ENCODE results near the gene HES7. TPM values are rescaled to one million over a fixed set of nuclear protein-coding genes. Genes with fewer than 3 reads are reported as not detected.

HES7 gene
- total and polyA plus RNA-seq, 9 of the 15 experiments (the other 6 are each of a cell fraction or from before 2014, with no cell fraction given), result 0.03 to 1.7 (median 0.14) TPM; not detected in 1

DNA sequence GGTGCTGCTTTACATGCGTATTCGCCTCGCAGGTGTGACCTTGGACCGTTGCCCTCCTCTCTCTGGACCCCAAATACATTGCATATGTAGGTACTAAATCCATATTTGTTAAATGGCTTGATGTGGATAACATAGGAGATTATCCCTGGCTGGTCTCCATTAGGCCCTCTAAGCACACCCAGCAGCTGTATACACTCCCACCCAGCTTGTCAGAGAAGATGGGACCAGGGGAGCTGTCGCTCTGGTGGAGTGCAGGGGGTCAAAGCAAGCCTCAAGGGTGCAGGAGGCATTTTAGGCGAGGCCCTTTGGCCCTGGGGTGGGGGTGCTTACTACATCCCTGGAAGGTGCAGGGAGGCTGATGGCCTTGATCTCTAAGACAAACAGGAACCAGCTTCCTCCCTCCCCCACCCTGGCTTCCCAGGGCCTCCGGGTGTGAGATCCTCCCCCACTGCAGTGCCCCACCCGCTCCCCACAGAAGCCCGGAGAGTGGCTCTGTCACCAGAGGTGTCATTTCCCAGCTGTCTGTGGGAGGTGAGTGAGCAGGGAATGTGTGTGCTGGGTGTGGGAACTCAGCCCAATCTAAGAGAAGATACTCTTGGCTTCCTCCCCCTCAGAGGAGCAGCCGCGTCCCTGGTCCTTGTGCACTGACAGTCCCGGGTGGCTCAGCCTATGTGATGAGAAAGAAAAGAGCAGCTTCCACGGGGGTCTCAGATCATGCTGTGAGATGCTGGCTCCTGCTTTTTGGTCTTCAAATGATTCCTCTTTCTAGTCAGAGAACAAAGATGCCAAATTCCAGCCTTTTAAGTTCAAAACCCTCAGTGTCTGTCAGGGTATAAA, 40.3 kb upstream of the HES7 start (continued):
- peak; percentile 42 for TF ChIP-seq CCNT2 (IDR thresholded peaks at IDR 0.05; ENCODE audit: borderline replicate concordance, extremely low read depth, insufficient read length, low read depth, low read length)
- TF ChIP-seq SMARCA4 (IDR thresholded peaks at IDR 0.05), result peak; percentile 60
- no peak for TF ChIP-seq MXI1 (IDR thresholded peaks at IDR 0.05; ENCODE audit: low read depth, low read length)
- no peak for TF ChIP-seq MAFG (tag; conservative IDR thresholded peaks at IDR 0.05)
- TF ChIP-seq MYBL2 (IDR thresholded peaks at IDR 0.05; ENCODE audit: low read depth), result no peak
- TF ChIP-seq MYBL2 (CRISPR knock-in tag; IDR thresholded peaks at IDR 0.05; ENCODE audit: borderline replicate concordance), result no peak
- no peak for TF ChIP-seq CBX3 (IDR thresholded peaks at IDR 0.05; ENCODE audit: borderline replicate concordance in 1 of 2, low read length in 2 of 2)
- no peak for TF ChIP-seq HDGF (IDR thresholded peaks at IDR 0.05)
- no peak for TF ChIP-seq HNRNPLL (IDR thresholded peaks at IDR 0.05; ENCODE audit: low read depth, low read length, poor library complexity, severe bottlenecking)
- TF ChIP-seq BRCA1 (IDR thresholded peaks at IDR 0.05), result no peak
- TF ChIP-seq BRCA1 (CRISPR knock-in tag; IDR thresholded peaks at IDR 0.05), result no peak
- TF ChIP-seq MYC (IDR thresholded peaks at IDR 0.05; ENCODE audit: low read depth, low read length), result peak; percentile 48; the same call in 1 of the 2 replicates
- TF ChIP-seq MYC (CRISPR knock-in tag; IDR thresholded peaks at IDR 0.05; ENCODE audit: borderline replicate concordance, low read depth), result no peak
- no peak; the same call in 1 of the 2 replicates for TF ChIP-seq SAFB (IDR thresholded peaks at IDR 0.05; ENCODE audit: borderline replicate concordance, low read depth, low read length)
- TF ChIP-seq ZNF764 (CRISPR knock-in tag; IDR thresholded peaks at IDR 0.05; ENCODE audit: low read depth), result no peak
- no peak for TF ChIP-seq SMARCC2 (IDR thresholded peaks at IDR 0.05; ENCODE audit: low read depth)
- TF ChIP-seq KLF16 (IDR thresholded peaks at IDR 0.05), result peak; percentile 75
- peak; percentile 56 for TF ChIP-seq NFIC (IDR thresholded peaks at IDR 0.05)
- TF ChIP-seq, protein P1, sequence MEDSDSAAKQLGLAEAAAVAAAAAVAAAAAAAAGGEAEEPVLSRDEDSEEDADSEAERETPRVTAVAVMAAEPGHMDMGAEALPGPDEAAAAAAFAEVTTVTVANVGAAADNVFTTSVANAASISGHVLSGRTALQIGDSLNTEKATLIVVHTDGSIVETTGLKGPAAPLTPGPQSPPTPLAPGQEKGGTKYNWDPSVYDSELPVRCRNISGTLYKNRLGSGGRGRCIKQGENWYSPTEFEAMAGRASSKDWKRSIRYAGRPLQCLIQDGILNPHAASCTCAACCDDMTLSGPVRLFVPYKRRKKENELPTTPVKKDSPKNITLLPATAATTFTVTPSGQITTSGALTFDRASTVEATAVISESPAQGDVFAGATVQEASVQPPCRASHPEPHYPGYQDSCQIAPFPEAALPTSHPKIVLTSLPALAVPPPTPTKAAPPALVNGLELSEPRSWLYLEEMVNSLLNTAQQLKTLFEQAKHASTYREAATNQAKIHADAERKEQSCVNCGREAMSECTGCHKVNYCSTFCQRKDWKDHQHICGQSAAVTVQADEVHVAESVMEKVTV (CRISPR knock-in tag; IDR thresholded peaks at IDR 0.05), result no peak
- no peak for TF ChIP-seq NR4A1 (CRISPR knock-in tag; IDR thresholded peaks at IDR 0.05)
- TF ChIP-seq NR4A1 (tag; IDR thresholded peaks at IDR 0.05), result 0 out of 2 replicates have a peak, but pooled peaks have one; percentile 30
- TF ChIP-seq POLR2G (IDR thresholded peaks at IDR 0.05; ENCODE audit: low read depth, low read length), result peak; percentile 52; the same call in 1 of the 2 replicates
- no peak for TF ChIP-seq HNRNPL (IDR thresholded peaks at IDR 0.05; ENCODE audit: low read depth, low read length)
- peak; percentile 36; the same call in 1 of the 2 replicates for TF ChIP-seq SMARCE1 (IDR thresholded peaks at IDR 0.05)
- TF ChIP-seq BCOR (IDR thresholded peaks at IDR 0.05), result no peak
- TF ChIP-seq, protein P2, sequence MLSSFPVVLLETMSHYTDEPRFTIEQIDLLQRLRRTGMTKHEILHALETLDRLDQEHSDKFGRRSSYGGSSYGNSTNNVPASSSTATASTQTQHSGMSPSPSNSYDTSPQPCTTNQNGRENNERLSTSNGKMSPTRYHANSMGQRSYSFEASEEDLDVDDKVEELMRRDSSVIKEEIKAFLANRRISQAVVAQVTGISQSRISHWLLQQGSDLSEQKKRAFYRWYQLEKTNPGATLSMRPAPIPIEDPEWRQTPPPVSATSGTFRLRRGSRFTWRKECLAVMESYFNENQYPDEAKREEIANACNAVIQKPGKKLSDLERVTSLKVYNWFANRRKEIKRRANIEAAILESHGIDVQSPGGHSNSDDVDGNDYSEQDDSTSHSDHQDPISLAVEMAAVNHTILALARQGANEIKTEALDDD (IDR thresholded peaks at IDR 0.05), result no peak
- peak; percentile 63 for TF ChIP-seq JUND (IDR thresholded peaks at IDR 0.05; ENCODE audit: borderline replicate concordance, low read depth, low read length)
- TF ChIP-seq JUND (tag; IDR thresholded peaks at IDR 0.05; ENCODE audit: borderline replicate concordance, low read depth, low read length), result no peak; the same call in 2 of the 3 replicates
- no peak for TF ChIP-seq ZNF143 (CRISPR knock-in tag; IDR thresholded peaks at IDR 0.05)
- TF ChIP-seq ARID1B (IDR thresholded peaks at IDR 0.05), result peak; percentile 65; the same call in 1 of the 2 replicates

Measured in K562 (cell line).